Tibial artery (tissue), 4 donors: Measurements from ENCODE around the gene SETD5.
"Not testable (repeated sequence)": the region's sequence is repeated elsewhere in the genome, so short reads cannot be mapped to it uniquely, and the experiment has no call there.

Source experiments
- DNase-seq, 2 donors: peaks; one replicate each; pipeline ENCODE4 v3.0.0-alpha.2; 2019
- H3K27ac ChIP-seq, 2 donors: fragments of 200-600 bp; sonication (generic) in 1 of 2; 1 replicate in 1 of 2; 2 replicates in 1 of 2; pipeline ENCODE4 v1.5.1; 2018 to 2019; ENCODE audit warnings: mild to moderate bottlenecking in 1 of 2
- H3K27me3 ChIP-seq, 2 donors: fragments of 200-600 bp; sonication (generic) in 1 of 2; one replicate each; pipeline versions ENCODE4 v1.5.1 to v1.6.0; 2016 to 2019
- H3K36me3 ChIP-seq, 3 donors: fragments of 200-600 bp; sonication (generic) in 2 of 3; one replicate each; pipeline ENCODE4 v1.5.1; 2016 to 2019; ENCODE audit warnings: mild to moderate bottlenecking in 2 of 3
- H3K4me1 ChIP-seq, 4 donors: fragments of 200-600 bp; sonication (generic) in 2 of 4; 1 replicate in 3 of 4; 2 replicates in 1 of 4; pipeline ENCODE4 v1.5.1; 2016 to 2019
- H3K4me3 ChIP-seq, 2 donors: fragments of 200-600 bp; sonication (generic) in 1 of 2; 1 replicate in 1 of 2; 2 replicates in 1 of 2; pipeline ENCODE4 v1.5.1; 2018 to 2019; ENCODE audit warnings: mild to moderate bottlenecking in 2 of 2
- H3K9me3 ChIP-seq, 3 donors: fragments of 200-600 bp; sonication (generic) in 1 of 3; one replicate each; pipeline ENCODE4 v1.5.1; 2016 to 2019
- CTCF ChIP-seq, 2 experiments: fragments of 200-600 bp in 1 of 2; fragments of 450-650 bp in 1 of 2; IDR thresholded peaks; one replicate each; pipeline ENCODE4 v1.5.1; 2017 to 2019; ENCODE audit warnings: antibody characterized with exemption in 2 of 2, mild to moderate bottlenecking in 1 of 2, moderate library complexity in 1 of 2
- intact Hi-C: fragments of 100-400 bp; cut with DNase I; formaldehyde crosslinking; loops from one replicate; pipeline ENCODE4 v1.15.0; 2023; ENCODE audit warnings: low total_unique reads

Gene SETD5

DNA sequence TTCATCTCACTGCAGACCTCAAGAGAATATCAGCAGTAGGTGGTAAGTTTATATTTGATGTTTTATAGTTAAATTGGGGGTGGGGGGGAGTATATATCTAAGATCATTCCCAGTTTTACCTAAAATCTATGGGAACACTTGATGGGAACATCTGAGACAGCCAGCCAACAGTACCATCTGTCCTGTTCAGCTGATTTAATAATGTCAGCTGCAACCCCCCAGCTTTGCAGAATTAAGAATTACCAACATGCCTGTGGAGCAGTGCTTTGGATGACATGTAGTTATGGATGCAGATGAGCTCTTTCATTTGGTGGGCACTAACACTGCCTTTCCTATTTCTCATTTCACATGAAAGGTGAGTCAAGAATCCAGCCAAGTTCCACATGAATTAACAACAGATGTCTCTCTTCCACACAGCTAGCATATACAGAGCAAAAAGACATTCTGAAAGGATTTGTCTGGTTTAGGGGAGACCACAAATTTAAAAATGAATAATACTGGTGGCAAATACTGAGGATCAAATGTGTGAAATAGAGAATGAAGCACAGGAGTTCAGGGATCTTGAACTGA, 76.2 kb downstream of the SETD5 start:
- TF ChIP-seq CTCF (IDR thresholded peaks at IDR 0.05), result no peak
- Histone ChIP-seq H3K9me3 (no peaks in the 10 kb centered on the region), H3K27ac (no peak overlapping the region), H3K27me3 (no peaks in the 10 kb centered on the region), H3K4me3 (no peak overlapping the region), H3K36me3 (peaks cover 92 to 99% (median 93%) of the 10 kb centered on the region in 3 donors), H3K4me1 (no peaks in the 10 kb centered on the region)
- no peak for DNase-seq
- intact Hi-C loops, result no loop called here

GRCh38 chr3:9474482-9474881, 77.1 kb downstream of the SETD5 start:
- TF ChIP-seq CTCF (IDR thresholded peaks at IDR 0.05), result no peak
- H3K9me3 ChIP-seq, result no peaks in the 10 kb centered on the region
- intact Hi-C loops, result no loop called here
- no peak overlapping the region for H3K27ac ChIP-seq
- H3K4me1 ChIP-seq, result no peaks in the 10 kb centered on the region
- no peak for DNase-seq
- no peak overlapping the region for H3K4me3 ChIP-seq
- no peaks in the 10 kb centered on the region for H3K27me3 ChIP-seq
- H3K36me3 ChIP-seq, result peaks cover 93 to 99% (median 94%) of the 10 kb centered on the region in 3 donors

- intact Hi-C loops, result no loop called here
- Histone ChIP-seq H3K4me1 (no peaks in the 10 kb centered on the region), H3K36me3 (peaks cover 90 to 97% (median 96%) of the 10 kb centered on the region in 3 donors)
Observed at GRCh38 chr3:9476935-9477334, 79.5 kb downstream of the SETD5 start.

GRCh38 chr3:9480265-9480664, 82.8 kb downstream of the SETD5 start:
- intact Hi-C loops, result no loop called here
- no peaks in the 10 kb centered on the region for H3K9me3 ChIP-seq
- no peaks in the 10 kb centered on the region for H3K4me1 ChIP-seq
- H3K36me3 ChIP-seq, result peaks cover 62 to 89% (median 65%) of the 10 kb centered on the region in 3 donors
- no peaks in the 10 kb centered on the region for H3K27me3 ChIP-seq
- DNase-seq, result no peak
- H3K27ac ChIP-seq, result no peak overlapping the region
- no peak for TF ChIP-seq CTCF (IDR thresholded peaks at IDR 0.05)
- no peak overlapping the region for H3K4me3 ChIP-seq

More at GRCh38 chr3:9476935-9477334, 79.5 kb downstream of the SETD5 start:
- Histone ChIP-seq H3K27me3 (no peaks in the 10 kb centered on the region), H3K4me3 (no peak overlapping the region), H3K27ac (no peak overlapping the region), H3K9me3 (no peaks in the 10 kb centered on the region)
- TF ChIP-seq CTCF (IDR thresholded peaks at IDR 0.05), result no peak
- DNase-seq, result no peak

DNA sequence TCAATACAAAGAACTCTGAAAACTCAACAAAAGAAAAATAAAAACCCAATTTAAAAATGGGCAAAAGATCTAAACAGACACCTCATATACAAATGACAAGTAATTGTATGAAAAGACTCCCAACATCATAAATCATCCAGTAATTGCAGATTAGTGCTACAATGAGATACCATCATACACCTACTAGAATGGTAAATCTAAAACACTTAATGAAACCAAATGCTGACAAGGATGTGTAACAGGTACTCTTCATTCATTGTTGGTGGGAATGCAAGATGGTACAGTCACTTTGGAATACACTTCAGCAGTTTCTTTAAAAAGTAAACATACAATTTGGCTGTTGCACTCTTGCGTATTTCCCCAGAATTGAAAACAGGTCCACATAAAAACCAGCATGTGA, 87.8 kb downstream of the SETD5 start:
- Histone ChIP-seq H3K36me3 (peaks cover 24 to 44% (median 43%) of the 10 kb centered on the region in 3 donors), H3K4me1 (no peaks in the 10 kb centered on the region), H3K27ac (no peak overlapping the region), H3K27me3 (no peaks in the 10 kb centered on the region), H3K4me3 (no peak overlapping the region), H3K9me3 (peaks cover 0 to 6% (median 0%) of the 10 kb centered on the region in 3 donors)
- no peak for TF ChIP-seq CTCF (IDR thresholded peaks at IDR 0.05)
- intact Hi-C loops, result no loop called here
- DNase-seq, result no peak

DNA sequence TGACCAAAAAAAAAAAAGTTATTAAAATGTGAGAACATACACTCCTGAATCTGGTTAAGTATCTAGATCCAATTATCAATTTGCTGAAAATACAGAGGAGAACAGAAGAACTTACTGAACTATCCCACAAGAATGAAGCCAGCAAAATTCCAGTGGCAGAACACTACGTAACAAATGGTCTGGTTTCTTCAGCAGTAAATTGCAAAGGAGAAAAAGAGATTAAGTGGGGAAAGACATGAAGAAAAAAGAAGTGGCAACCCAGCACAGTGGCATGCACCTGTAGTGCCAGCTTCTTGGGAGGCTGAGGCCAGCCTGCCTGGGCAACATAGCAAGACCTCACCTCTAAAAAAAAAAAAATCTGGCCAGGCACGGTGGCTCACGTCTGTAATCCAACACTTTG, 94.1 kb downstream of the SETD5 start:
- H3K27ac ChIP-seq, result no peak overlapping the region
- intact Hi-C loops, result no loop called here
- no peak overlapping the region for H3K4me3 ChIP-seq
- peaks cover 0 to 6% (median 0%) of the 10 kb centered on the region in 3 donors for H3K9me3 ChIP-seq
- no peaks in the 10 kb centered on the region for H3K4me1 ChIP-seq
- H3K36me3 ChIP-seq, result peaks cover 5 to 22% (median 11%) of the 10 kb centered on the region in 3 donors
- DNase-seq, result peak in 1 of 2 donors; percentile 15
- TF ChIP-seq CTCF (IDR thresholded peaks at IDR 0.05), result no peak
- H3K27me3 ChIP-seq, result no peaks in the 10 kb centered on the region

- H3K4me1 ChIP-seq, intact Hi-C loops: not testable (repeated sequence)
- DNase-seq, result peak in 1 of 2 donors; percentile 38
Observed at GRCh38 chr3:9494036-9494435, 96.6 kb downstream of the SETD5 start.

More at GRCh38 chr3:9494036-9494435, 96.6 kb downstream of the SETD5 start:
- not testable (repeated sequence) for H3K4me3 ChIP-seq, H3K27ac ChIP-seq, H3K9me3 ChIP-seq, H3K27me3 ChIP-seq
- H3K36me3 ChIP-seq, result peaks cover 0 to 11% (median 4%) of the 10 kb centered on the region in 3 donors
